Mucosa of descending colon (tissue), 3 donors: Measurements from ENCODE around the gene YJEFN3. TPM values are rescaled to one million over a fixed set of nuclear protein-coding genes. Genes with fewer than 3 reads are reported as not detected.
A peak's percentile ranks its signal among the peaks of the same experiment; 100 is the strongest.

Source experiments
- ATAC-seq: fragments of 200-7000 bp; cut with Tn5 transposase; one replicate; pipeline ENCODE4 v1.9.1; 2020; ENCODE audit warnings: mild to moderate bottlenecking, moderate library complexity
- DNase-seq, 3 donors: peaks; one replicate each; pipeline ENCODE4 v3.0.0-alpha.2; 2020
- H3K36me3 ChIP-seq: fragments of 200-600 bp; one replicate; pipeline ENCODE4 v1.8.0; 2021; ENCODE audit warnings: low read depth, mild to moderate bottlenecking
- H3K4me1 ChIP-seq: fragments of 200-600 bp; one replicate; pipeline ENCODE4 v1.8.0; 2021; ENCODE audit warnings: low read depth, mild to moderate bottlenecking
- H3K4me3 ChIP-seq: fragments of 200-600 bp; one replicate; pipeline ENCODE4 v1.8.0; 2021; ENCODE audit warnings: mild to moderate bottlenecking
- H3K9me3 ChIP-seq: fragments of 200-600 bp; one replicate; pipeline ENCODE4 v1.8.0; 2021; ENCODE audit warnings: mild to moderate bottlenecking
- CTCF ChIP-seq: fragments of 200-600 bp; IDR thresholded peaks from one replicate; pipeline ENCODE4 v1.8.0; 2022; ENCODE audit warnings: antibody characterized with exemption, mild to moderate bottlenecking
- intact Hi-C, 2 donors: fragments of 100-400 bp; cut with DNase I in 1 of 2; cut with micrococcal nuclease in 1 of 2; formaldehyde crosslinking; loops; one replicate each; pipeline versions ENCODE4 v1.11.0 to v1.11.1; 2022; cut with DNase I, micrococcal nuclease
- total RNA-seq, 3 donors: library from RNA; stranded (reverse); fragmentation: NEBNext Ultra II Directional in 2 of 3; extraction: Animal tissue kit (Norgen Biotek cat#: 25700) in 2 of 3; gene quantifications; one replicate each; pipeline versions ENCODE4 v1.2.1 to v1.2.4, GENCODE V29; 2021 to 2023
- donor health status: DM: no; HTN: no; CAD: no; lungs with moderate emphysema.
- donor health status: DM: no; HTN: no; CAD: no.
- donor health status: DM: no; HTN: yes; CAD: no.

Gene YJEFN3
- total RNA-seq, 3 donors from 2014 or later, result 6.0 to 12.6 (median 10.6) TPM

- no peaks in the 10 kb centered on the region for H3K4me1 ChIP-seq
- DNase-seq (no peak), ATAC-seq (no peak)
- H3K4me3 ChIP-seq, result no peak overlapping the region
- TF ChIP-seq CTCF, result no peak
- no peaks in the 10 kb centered on the region for H3K9me3 ChIP-seq
- H3K36me3 ChIP-seq, result no peaks in the 10 kb centered on the region
- intact Hi-C loops, result no loop called here
Measured at GRCh38 chr19:19551853-19552192, 23.1 kb downstream of the YJEFN3 start.

GRCh38 chr19:19552798-19553197 is 24.1 kb downstream of the YJEFN3 start:
- H3K9me3 ChIP-seq, result no peaks in the 10 kb centered on the region

GRCh38 chr19:19553670-19554069 is 25.0 kb downstream of the YJEFN3 start:
- Histone ChIP-seq H3K4me3 (no peak overlapping the region), H3K36me3 (no peaks in the 10 kb centered on the region), H3K4me1 (no peaks in the 10 kb centered on the region), H3K9me3 (no peaks in the 10 kb centered on the region)
- no peak for ATAC-seq
- intact Hi-C loops, result no loop called here
- no peak for TF ChIP-seq CTCF
- DNase-seq, result no peak

More at GRCh38 chr19:19552798-19553197, 24.1 kb downstream of the YJEFN3 start:
- intact Hi-C loops, result no loop called here
- TF ChIP-seq CTCF, result peak; percentile 37
- peak; percentile 76 for ATAC-seq
- peak in 2 of 3 donors; percentile 62 to 70 for DNase-seq
- H3K36me3 ChIP-seq, result no peaks in the 10 kb centered on the region
- H3K4me1 ChIP-seq, result no peaks in the 10 kb centered on the region
- H3K4me3 ChIP-seq, result no peak overlapping the region

- intact Hi-C loops, result no loop called here
- ATAC-seq (peak; percentile 78), DNase-seq (peak in 2 of 3 donors; percentile 61 to 66)
- no peaks in the 10 kb centered on the region for H3K4me1 ChIP-seq
- no peaks in the 10 kb centered on the region for H3K36me3 ChIP-seq
- H3K9me3 ChIP-seq, result no peaks in the 10 kb centered on the region
- H3K4me3 ChIP-seq, result no peak overlapping the region
- peak; percentile 53 for TF ChIP-seq CTCF
Measured at GRCh38 chr19:19554074-19555023, 25.6 kb downstream of the YJEFN3 start.

GRCh38 chr19:19558055-19558454 is 29.3 kb downstream of the YJEFN3 start:
- DNase-seq, result no peak
- no peak for ATAC-seq
- Histone ChIP-seq H3K4me1 (no peaks in the 10 kb centered on the region), H3K36me3 (no peaks in the 10 kb centered on the region), H3K4me3 (no peak overlapping the region), H3K9me3 (no peaks in the 10 kb centered on the region)
- no peak for TF ChIP-seq CTCF
- intact Hi-C loops, result no loop called here
